Stimulated activated naive B cell treated with anti-CD40 and anti-IgM and Interleukin-4, amounts not matched to agents 10 μg/mL and 1 μg/mL and 100 μg/mL, for 72 hours (primary cell): ENCODE measurements around the gene ZNF578.
"Not testable (repeated sequence)": the region's sequence is repeated elsewhere in the genome, so short reads cannot be mapped to it uniquely, and the experiment has no call there.

ENCODE experiments used
- ATAC-seq, 2 donors: fragments of 150-1000 bp; cut with Tn5 transposase; replicated peaks; 2 replicates each; pipeline ENCODE4 v1.10.0; 2021; ENCODE audit warnings: moderate library complexity in 1 of 2
- DNase-seq: peaks from one replicate; pipeline ENCODE4 v3.0.0; 2021
- H3K27ac Mint-ChIP-seq: one replicate; pipeline ENCODE4 v1.8.0; 2022; ENCODE audit warnings: mild to moderate bottlenecking, mixed read lengths
- H3K27me3 Mint-ChIP-seq, 2 donors: one replicate each; pipeline ENCODE4 v1.8.0; 2022; ENCODE audit warnings: mixed read lengths in 2 of 2
- H3K36me3 Mint-ChIP-seq, 2 donors: one replicate each; pipeline ENCODE4 v1.8.0; 2022; ENCODE audit warnings: mixed read lengths in 2 of 2, mild to moderate bottlenecking in 1 of 2
- H3K4me1 Mint-ChIP-seq, 2 donors: one replicate each; pipeline ENCODE4 v1.8.0; 2022; ENCODE audit warnings: mixed read lengths in 2 of 2, mild to moderate bottlenecking in 1 of 2
- H3K4me3 Mint-ChIP-seq, 2 donors: one replicate each; pipeline ENCODE4 v1.8.0; 2022; ENCODE audit warnings: mild to moderate bottlenecking in 2 of 2, mixed read lengths in 2 of 2, moderate library complexity in 1 of 2
- H3K9me3 Mint-ChIP-seq, 2 donors: one replicate each; pipeline ENCODE4 v1.8.0; 2022; ENCODE audit warnings: mixed read lengths in 2 of 2, mild to moderate bottlenecking in 1 of 2

The ZNF578 gene

DNA sequence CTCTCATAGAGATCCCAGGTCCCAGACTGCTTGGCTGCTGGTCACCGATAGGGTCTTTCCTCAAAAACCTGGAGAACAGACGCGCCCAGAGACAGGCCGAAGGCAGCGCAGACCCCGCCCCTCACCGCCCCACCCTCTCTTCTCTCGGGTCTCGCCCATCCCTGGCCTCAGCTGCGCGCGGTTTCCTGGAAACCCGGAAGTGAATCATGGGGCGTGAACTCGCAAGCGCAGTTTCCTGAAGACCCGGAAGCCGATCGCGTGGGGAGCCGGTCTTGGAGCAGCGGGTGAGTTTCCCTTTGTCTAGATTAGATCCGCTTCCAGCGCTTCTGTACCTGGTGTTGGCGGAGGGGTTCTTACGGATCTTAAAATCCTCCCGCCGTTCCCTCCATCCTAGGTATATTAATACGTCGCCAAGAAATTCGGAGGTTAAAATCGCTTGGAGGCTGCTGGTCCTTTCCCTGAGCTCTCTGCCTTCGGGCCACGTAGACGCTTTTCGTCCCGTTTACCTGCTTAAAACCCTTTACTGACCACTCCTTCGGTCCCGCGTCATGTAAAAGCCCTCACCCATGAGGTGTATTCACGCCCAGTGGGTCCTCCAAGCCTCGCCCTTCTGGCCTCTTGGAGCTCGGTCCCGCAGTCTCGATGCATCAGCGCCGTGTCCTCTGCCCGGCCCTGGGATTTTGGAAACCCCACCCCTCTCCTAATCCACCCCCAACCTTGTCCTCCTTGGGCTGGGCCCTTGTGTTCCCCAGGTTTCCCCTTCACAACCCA, at the start of gene ZNF578:
Gene ZNF578, plus strand, starts transcription at position 230 of the 771 bp plus-strand sequence. CDS start 48,293 bp downstream, outside the sequence.
- Mint-ChIP-seq H3K27ac (peak within 1 kb of the TSS; percentile 92), H3K27me3 (peaks cover 13 to 37% of the 10 kb centered on the region in 2 donors), H3K4me3 (peak within 1 kb of the TSS; percentile 92 to 93), H3K36me3 (peaks cover 64 to 77% of the 10 kb centered on the region in 2 donors), H3K4me1 (peaks cover 7 to 19% of the 10 kb centered on the region in 2 donors), H3K9me3 (peaks cover 59 to 61% of the 10 kb centered on the region in 2 donors)
- ATAC-seq (peak; percentile 98), DNase-seq (peak; percentile 79)

DNA sequence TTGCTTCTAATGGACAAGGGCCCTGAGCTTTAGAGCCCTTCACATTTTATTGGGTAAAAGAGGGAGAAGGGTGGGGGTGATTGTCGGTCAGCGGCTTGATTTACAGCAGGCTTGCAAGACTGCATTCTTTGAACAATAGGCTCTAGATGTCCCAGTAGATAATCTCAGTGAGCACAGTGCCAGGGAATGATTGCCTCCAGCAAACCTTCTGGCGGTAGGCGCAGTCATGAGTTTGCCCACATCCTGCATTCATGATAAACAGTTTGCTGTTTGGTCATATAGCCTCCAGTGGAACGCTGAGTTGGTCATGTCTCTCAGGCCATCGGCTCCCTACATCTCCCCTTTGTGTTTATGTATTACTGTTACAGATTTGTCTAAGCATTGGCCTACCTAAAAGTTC, 43.1 kb upstream of the ZNF578 start:
- Mint-ChIP-seq H3K4me3 (no peak overlapping the region), H3K9me3 (peaks cover 25 to 29% of the 10 kb centered on the region in 2 donors), H3K27ac (no peak overlapping the region), H3K36me3 (peaks cover 90 to 97% of the 10 kb centered on the region in 2 donors), H3K4me1 (no peaks in the 10 kb centered on the region), H3K27me3 (no peaks in the 10 kb centered on the region)
- no peak for ATAC-seq
- DNase-seq, result no peak

DNA sequence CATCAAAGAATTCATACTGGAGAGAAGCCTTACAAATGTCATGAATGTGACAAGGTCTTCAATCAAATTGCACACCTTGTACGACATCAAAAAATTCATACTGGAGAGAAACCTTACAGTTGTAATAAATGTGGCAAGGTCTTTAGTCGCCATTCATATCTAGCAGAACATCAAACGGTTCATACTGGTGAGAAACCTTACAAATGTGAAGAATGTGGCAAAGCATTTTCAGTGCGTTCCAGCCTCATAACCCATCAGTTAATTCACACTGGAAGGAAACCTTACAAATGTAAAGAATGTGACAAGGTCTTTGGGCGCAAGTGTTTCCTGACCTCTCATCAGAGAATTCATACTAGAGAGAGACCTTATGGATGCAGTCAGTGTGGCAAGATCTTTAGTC, 37.6 kb upstream of the ZNF578 start:
- ATAC-seq (no peak), DNase-seq (no peak)
- Mint-ChIP-seq H3K9me3 (peaks cover 26 to 30% of the 10 kb centered on the region in 2 donors), H3K27me3 (no peaks in the 10 kb centered on the region), H3K36me3 (peaks cover 44 to 48% of the 10 kb centered on the region in 2 donors), H3K4me3 (no peak overlapping the region), H3K4me1 (no peaks in the 10 kb centered on the region), H3K27ac (no peak overlapping the region)

DNA sequence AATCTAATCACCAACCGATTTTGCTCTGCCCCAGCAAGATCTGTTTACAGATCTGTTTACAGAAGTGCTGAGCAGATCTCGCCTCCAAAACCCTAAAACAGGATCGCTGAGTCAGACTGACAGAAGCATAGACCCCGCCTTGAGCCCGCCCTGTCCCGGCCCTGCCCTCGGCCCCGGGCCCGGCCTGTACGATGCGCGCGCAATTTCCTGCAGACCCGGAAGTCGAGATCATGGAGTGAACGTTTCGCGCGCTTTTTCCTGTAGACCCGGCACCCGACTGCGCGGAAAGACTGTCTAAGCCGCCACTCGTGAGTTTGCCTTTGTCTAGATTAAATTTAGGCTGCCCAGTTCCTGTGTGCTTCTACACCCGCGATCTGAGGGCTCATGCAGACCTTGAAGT, 24.4 kb upstream of the ZNF578 start, which contains the start of gene ZNF534:
Gene ZNF534, plus strand, starts transcription at position 212 of the 400 bp plus-strand sequence. CDS start 2,327 bp downstream, outside the sequence.
- ATAC-seq, result no peak
- DNase-seq, result no peak
- Mint-ChIP-seq H3K4me3 (no peak within 1 kb of the TSS), H3K9me3 (peaks cover 30 to 32% of the 10 kb centered on the region in 2 donors), H3K4me1 (no peaks in the 10 kb centered on the region), H3K36me3 (peaks cover 33 to 43% of the 10 kb centered on the region in 2 donors), H3K27ac (no peak within 1 kb of the TSS), H3K27me3 (no peaks in the 10 kb centered on the region)

DNA sequence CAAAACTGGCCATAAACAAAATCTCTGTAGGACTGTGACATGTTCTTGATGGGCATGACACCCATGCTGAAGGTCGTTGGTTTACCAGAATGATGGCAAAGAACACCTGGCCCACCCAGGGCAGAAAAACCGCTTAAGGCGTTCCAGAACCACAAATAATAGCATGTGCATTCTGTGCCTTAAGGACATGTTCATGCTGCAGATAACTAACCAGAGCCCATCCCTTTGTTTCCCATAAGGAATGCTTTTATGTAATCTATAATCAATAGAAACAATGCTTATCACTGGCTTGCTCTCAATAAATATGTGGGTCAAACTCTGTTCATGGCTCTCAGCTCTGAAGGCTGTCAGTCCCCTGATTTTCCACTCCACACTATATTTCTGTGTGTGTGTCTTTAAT, 11.2 kb upstream of the ZNF578 start:
- Mint-ChIP-seq H3K36me3 (peaks cover 18 to 20% of the 10 kb centered on the region in 2 donors), H3K27ac (no peak overlapping the region), H3K4me1 (no peaks in the 10 kb centered on the region), H3K9me3 (peaks cover 40 to 41% of the 10 kb centered on the region in 2 donors), H3K27me3 (peaks cover 0 to 4% of the 10 kb centered on the region in 2 donors), H3K4me3 (no peak overlapping the region)
- DNase-seq (no peak), ATAC-seq (no peak)

DNA sequence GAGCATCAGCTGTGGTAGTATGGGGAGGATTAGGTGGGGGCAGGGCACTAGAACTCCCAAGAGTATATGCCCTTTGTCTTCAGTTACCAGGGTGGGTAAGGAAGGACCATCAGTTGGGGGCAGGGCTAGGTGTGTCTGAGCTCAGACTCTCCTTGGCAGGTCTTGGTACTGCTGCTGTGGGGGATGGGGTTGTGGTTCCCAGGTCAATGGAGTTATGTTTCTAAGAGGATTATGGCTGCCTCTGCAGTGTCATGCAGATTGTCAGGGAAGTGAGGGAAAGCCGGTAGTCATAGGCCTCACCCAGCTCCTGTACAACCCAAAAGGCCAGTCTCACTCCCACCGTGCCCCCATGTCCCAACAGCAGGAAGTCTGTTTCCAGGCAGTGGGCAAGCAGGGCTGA, 8.8 kb upstream of the ZNF578 start:
- Mint-ChIP-seq H3K4me3 (no peak overlapping the region), H3K27ac (no peak overlapping the region), H3K27me3 (peaks cover 8 to 13% of the 10 kb centered on the region in 2 donors), H3K36me3 (peaks cover 12 to 15% of the 10 kb centered on the region in 2 donors), H3K9me3 (peaks cover 41 to 42% of the 10 kb centered on the region in 2 donors), H3K4me1 (no peaks in the 10 kb centered on the region)
- DNase-seq (no peak), ATAC-seq (no peak)

DNA sequence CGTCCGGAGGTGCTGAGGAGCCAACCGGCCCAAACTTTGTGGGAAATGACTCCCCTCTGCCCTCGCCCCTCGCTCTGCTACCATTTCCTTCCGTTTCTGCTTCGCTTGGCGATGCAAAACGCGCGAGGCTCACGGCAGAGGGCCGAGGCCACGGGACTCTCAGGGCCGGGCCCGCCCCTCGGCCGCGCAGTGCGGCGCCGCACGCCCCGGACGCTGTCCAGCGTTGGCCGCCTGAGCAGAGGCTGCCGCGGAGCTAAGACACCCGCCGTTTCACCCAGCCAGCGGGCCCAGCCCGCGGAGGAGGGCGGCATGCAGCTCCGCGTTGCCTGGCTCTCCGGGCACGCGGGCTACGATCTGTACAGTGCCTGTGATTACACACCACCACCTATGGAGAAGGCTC, 2.1 kb upstream of the ZNF578 start:
- Mint-ChIP-seq H3K36me3 (peaks cover 44 to 55% of the 10 kb centered on the region in 2 donors), H3K9me3 (peaks cover 50 to 53% of the 10 kb centered on the region in 2 donors), H3K4me1 (peaks cover 7 to 19% of the 10 kb centered on the region in 2 donors), H3K27ac (no peak overlapping the region), H3K4me3 (no peak overlapping the region), H3K27me3 (peaks cover 13 to 40% of the 10 kb centered on the region in 2 donors)
- no peak for DNase-seq
- ATAC-seq, result no peak

DNA sequence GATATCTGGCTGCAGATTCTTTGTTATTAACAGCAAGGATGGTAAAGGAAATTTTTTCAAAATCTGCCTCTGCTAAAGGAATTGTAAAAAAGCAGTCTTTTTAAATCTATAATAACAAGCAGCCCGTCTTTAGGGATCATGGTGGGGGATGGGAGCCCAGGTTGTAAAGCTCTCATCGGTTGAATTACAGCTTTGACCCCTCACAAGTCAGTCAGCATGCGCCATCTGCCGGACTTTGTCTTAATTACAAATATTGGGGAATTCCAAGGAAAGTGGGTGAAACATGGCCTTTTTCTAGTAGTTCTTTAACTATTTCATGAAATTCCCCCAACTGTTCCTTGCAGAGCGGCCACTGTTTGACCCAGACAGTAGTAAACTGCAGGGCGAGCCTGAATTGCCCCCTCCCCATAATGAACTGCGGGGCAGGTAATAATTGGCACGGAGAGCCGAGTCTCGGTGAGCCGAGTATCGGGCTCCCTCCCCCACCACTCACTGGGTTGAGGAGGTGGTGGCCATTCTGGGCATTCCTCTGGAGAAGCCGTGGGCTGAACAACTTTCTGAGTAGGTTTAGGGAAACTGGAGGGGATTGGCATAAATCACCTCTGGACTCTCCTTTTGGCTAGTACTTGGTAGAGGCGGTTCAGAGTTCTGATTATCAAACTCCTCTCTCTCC, 11.6 kb downstream of the ZNF578 start:
- H3K27ac Mint-ChIP-seq, result no peak overlapping the region
- no peak overlapping the region for H3K4me3 Mint-ChIP-seq
- H3K36me3 Mint-ChIP-seq, result peaks cover 52 to 74% of the 10 kb centered on the region in 2 donors
- no peaks in the 10 kb centered on the region for H3K4me1 Mint-ChIP-seq
- DNase-seq (no peak), ATAC-seq (no peak)
- H3K9me3 Mint-ChIP-seq, result peaks cover 37 to 43% of the 10 kb centered on the region in 2 donors
- H3K27me3 Mint-ChIP-seq, result no peaks in the 10 kb centered on the region

DNA sequence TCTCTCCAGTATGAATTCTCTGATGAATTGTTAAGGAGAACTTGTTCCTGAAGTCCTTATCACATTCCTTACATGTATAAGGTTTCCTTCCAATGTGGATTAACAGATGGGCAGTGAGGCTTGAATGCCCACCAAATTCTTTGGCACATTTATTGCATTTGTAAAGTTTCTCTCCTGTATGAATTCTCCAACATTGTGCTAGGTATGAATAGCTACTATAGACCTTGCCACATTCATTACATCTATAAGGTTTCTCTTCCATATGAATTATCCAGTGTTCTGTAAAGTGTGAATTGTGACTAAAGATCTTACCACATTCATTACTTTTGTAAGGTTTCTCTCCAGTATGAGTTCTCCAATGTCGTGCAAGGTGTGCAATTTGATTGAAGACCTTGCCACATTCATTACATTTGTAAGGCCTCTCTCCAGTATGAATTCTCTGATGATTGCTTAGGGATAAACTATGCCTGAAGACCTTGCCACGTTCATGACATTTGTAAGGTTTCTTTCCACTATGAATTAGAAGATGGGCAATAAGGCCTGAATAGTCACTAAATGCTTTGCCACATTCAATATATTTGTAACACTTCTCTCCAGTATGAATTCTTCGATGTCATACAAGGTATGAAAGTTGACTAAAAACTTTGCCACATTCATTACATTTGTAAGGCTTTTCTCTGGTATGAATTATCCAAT, 20.4 kb downstream of the ZNF578 start:
- Mint-ChIP-seq H3K27me3 (no peaks in the 10 kb centered on the region), H3K4me1 (no peaks in the 10 kb centered on the region), H3K36me3 (peaks cover 41 to 61% of the 10 kb centered on the region in 2 donors), H3K4me3 (no peak overlapping the region), H3K27ac (no peak overlapping the region), H3K9me3 (peaks cover 40% of the 10 kb centered on the region in 2 donors)
- ATAC-seq (no peak), DNase-seq (no peak)

DNA sequence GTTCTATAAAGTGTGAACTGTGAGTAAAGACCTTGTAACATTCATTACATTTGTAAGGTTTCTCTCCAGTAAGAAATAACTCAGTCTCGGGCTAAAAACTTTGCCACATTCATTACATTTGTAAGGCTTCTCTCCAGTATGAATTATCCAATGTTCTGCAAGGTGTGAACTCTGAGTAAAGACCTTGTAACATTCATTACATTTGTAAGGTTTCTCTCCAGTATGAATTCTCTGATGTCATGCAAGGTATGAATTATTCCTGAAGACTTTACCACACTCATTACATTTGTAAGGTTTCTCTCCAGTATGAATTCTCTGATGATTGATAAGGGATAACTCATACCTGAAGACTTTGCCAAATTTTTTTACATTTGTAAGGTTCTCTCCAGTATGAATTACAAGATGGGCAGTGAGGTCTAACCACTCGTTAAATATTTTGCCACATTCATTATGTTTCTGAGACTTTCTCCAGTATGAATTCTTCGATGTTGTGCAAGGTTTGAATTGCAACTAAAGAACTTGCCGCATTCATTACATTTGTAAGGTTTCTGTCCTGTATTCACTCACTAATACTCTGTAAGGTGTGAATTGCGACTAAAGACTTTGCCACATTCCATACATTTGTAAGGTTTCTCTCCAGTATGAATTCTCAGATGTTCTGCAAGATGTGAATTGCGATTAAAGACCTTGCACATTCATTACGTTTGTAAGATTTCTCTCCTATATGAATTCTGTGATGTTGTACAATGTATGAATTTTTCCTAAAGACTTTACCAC, 21.2 kb downstream of the ZNF578 start:
- H3K4me1 Mint-ChIP-seq, result no peaks in the 10 kb centered on the region

DNA sequence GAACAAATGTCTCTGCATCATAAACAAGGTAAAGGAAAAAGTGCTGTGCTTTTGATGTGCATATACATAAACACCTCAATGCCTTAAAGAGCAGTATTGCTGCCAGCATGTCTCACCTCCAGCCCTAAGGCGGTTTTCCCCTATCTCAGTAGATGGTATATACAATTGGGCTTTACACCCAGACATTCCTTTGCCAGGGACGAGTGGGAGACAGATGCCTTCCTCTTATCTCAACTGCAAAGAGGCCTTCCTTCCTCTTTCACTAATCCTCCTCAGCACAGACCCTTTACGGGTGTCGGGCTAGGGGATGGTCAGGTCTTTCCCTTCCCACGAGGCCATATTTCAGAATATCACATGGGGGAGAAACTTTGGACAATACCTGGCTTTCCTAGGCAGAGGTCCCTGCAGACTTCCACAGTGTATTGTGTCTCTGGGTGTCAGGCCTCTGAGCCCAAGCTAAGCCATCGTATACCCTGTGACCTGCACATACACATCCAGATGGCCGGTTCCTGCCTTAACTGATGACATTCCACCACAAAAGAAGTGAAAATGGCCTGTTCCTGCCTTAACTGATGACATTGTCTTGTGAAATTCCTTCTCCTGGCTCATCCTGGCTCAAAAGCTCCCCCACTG, 30.9 kb downstream of the ZNF578 start:
- peaks cover 7 to 23% of the 10 kb centered on the region in 2 donors for H3K27me3 Mint-ChIP-seq
- not testable (repeated sequence) for ATAC-seq, H3K27ac Mint-ChIP-seq, H3K4me3 Mint-ChIP-seq, H3K4me1 Mint-ChIP-seq, DNase-seq
- peaks cover 26 to 36% of the 10 kb centered on the region in 2 donors for H3K9me3 Mint-ChIP-seq
- peaks cover 23 to 39% of the 10 kb centered on the region in 2 donors for H3K36me3 Mint-ChIP-seq

More for the DNA sequence above, 21.2 kb downstream of the ZNF578 start:
- ATAC-seq (no peak), DNase-seq (no peak)
- peak overlapping the region; percentile 42 for H3K27ac Mint-ChIP-seq
- H3K4me3 Mint-ChIP-seq, result no peak overlapping the region
- H3K9me3 Mint-ChIP-seq, result peaks cover 38 to 39% of the 10 kb centered on the region in 2 donors
- peaks cover 38 to 54% of the 10 kb centered on the region in 2 donors for H3K36me3 Mint-ChIP-seq
- H3K27me3 Mint-ChIP-seq, result no peaks in the 10 kb centered on the region

DNA sequence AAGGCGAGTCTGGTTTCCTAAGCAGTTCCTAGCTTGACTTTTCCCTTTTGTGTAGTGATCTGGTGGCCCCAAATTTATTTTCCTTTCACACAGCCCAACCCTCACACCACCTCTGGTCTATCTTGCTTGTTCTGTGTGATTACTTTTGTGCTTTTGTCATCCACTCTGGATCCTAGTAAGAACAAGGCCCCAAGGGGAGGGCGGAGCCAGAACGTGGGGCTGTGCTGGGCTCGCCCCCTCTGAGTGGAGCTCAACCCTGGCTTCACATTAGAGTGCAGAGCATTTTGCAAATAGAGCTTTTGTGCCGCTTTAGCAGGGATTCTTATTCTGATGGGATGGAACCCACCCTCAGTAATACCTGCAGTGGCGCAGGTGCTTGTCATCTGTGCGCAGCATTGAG, 31.7 kb downstream of the ZNF578 start:
- peaks cover 23 to 39% of the 10 kb centered on the region in 2 donors for H3K36me3 Mint-ChIP-seq

DNA sequence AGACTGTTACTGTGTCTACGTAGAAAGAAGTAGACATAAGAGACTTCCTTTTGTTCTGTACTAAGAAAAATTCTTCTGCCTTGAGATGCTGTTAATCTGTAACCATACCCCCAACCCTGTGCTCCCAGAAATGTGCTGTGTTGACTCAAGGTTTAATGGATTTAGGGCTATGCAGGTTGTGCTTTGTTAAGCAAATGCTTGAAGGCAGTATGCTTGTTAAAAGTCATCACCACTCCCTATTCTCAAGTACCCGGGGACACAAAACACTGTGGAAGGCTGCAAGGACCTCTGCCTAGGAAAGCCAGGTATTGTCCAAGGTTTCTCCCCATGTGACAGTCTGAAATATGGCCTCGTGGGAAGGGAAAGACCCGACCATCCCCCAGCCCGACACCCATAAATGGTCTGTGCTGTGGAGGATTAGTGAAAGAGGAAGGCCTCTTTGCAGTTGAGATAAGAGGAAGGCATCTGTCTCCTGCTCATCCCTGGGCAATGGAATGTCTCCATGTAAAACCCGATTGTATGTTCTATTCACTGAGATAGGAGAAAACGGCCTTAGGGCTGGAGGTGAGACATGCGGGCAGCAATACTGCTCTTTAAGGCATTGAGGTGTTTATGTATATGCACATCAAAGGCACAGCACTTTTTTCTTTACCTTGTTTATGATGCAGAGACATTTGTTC, 32.3 kb downstream of the ZNF578 start:
- not testable (repeated sequence) for H3K4me3 Mint-ChIP-seq, DNase-seq, H3K27ac Mint-ChIP-seq, H3K4me1 Mint-ChIP-seq, ATAC-seq
- peaks cover 7 to 23% of the 10 kb centered on the region in 2 donors for H3K27me3 Mint-ChIP-seq
- H3K36me3 Mint-ChIP-seq, result peaks cover 23 to 37% of the 10 kb centered on the region in 2 donors
- peaks cover 26 to 40% of the 10 kb centered on the region in 2 donors for H3K9me3 Mint-ChIP-seq

More for the DNA sequence above, 31.7 kb downstream of the ZNF578 start:
- not testable (repeated sequence) for H3K4me3 Mint-ChIP-seq, H3K4me1 Mint-ChIP-seq, H3K27ac Mint-ChIP-seq, DNase-seq, ATAC-seq
- peaks cover 26 to 38% of the 10 kb centered on the region in 2 donors for H3K9me3 Mint-ChIP-seq
- peaks cover 7 to 23% of the 10 kb centered on the region in 2 donors for H3K27me3 Mint-ChIP-seq
